IPS DF 6.9 (cell line): Measurements from ENCODE around the gene CAMTA1.

ENCODE experiments used
- DNase-seq: peaks from one replicate; pipeline ENCODE4 v3.0.0-alpha.2; 2013; ENCODE audit warnings: low read depth, low spot score
- H3K27ac ChIP-seq: one replicate; pipeline ENCODE4 v1.5.1; 2013; ENCODE audit warnings: low read length, control low read depth
- H3K27me3 ChIP-seq: 2 replicates; pipeline ENCODE4 v1.6.1; 2013; ENCODE audit warnings: mild to moderate bottlenecking, low read length; ENCODE audit not compliant: control insufficient read depth, insufficient read depth
- H3K36me3 ChIP-seq: 2 replicates; pipeline ENCODE4 v1.6.1; 2013; ENCODE audit warnings: low read length; ENCODE audit not compliant: control insufficient read depth, insufficient read depth
- H3K4me1 ChIP-seq: 2 replicates; pipeline ENCODE4 v1.6.1; 2013; ENCODE audit warnings: low read length; ENCODE audit not compliant: control insufficient read depth, insufficient read depth
- H3K4me3 ChIP-seq: 2 replicates; pipeline ENCODE4 v1.5.1; 2013; ENCODE audit warnings: mild to moderate bottlenecking, low read length
- H3K9me3 ChIP-seq: 2 replicates; pipeline ENCODE4 v1.6.1; 2013; ENCODE audit warnings: low read length, inconsistent platforms; ENCODE audit not compliant: control insufficient read depth, insufficient read depth
- WGBS: extraction: QIAGEN DNeasy Blood & Tissue Kit; methylation state at CpG from one replicate; pipeline ENCODE4 v1.1.7; 2013; ENCODE audit warnings: mixed read lengths, missing lambda C conversion rate; ENCODE audit not compliant: insufficient read length, insufficient coverage; 5-methylcytosine and 5-hydroxymethylcytosine counted together

The CAMTA1 gene

GRCh38 chr1:7442036-7442435, 656.8 kb downstream of the CAMTA1 start:
- no peak for DNase-seq
- Histone ChIP-seq H3K9me3 (no peaks in the 10 kb centered on the region), H3K27ac (no peak overlapping the region), H3K36me3 (no peaks in the 10 kb centered on the region), H3K4me1 (no peaks in the 10 kb centered on the region), H3K27me3 (no peaks in the 10 kb centered on the region), H3K4me3 (no peak overlapping the region)
- WGBS = no CpG with 5 or more reads among the region's 9 CpGs

- no peaks in the 10 kb centered on the region for H3K36me3 ChIP-seq
- H3K9me3 ChIP-seq = no peaks in the 10 kb centered on the region
- H3K27me3 ChIP-seq = no peaks in the 10 kb centered on the region
- no peaks in the 10 kb centered on the region for H3K4me1 ChIP-seq
- no CpG with 5 or more reads among the region's 6 CpGs for WGBS
- no peak overlapping the region for H3K4me3 ChIP-seq
- no peak overlapping the region for H3K27ac ChIP-seq
- DNase-seq = no peak
Measured at GRCh38 chr1:7442918-7443317, 657.7 kb downstream of the CAMTA1 start.

DNA sequence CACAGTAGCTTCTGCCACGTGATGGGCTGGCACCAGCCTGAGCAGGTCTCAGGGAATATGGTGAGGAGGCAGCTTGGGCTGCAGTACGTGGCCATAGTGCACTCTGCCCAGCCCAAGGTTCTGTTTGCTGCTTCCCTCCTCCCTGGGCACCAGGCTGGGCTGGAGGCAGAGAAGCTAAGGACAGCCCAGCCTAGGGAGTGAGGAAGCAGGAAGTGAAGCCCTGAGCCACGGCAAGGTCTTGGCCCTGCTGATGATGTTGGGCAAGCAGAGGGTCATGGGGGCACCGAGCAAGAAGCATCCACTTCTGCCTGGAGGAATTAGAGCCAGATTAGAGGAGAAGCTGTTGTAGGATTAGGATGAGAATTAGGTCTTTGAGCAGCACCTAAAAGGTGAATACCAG, 659.1 kb downstream of the CAMTA1 start:
- Histone ChIP-seq H3K36me3 (no peaks in the 10 kb centered on the region), H3K4me1 (no peaks in the 10 kb centered on the region), H3K27me3 (no peaks in the 10 kb centered on the region), H3K4me3 (no peak overlapping the region), H3K27ac (no peak overlapping the region), H3K9me3 (no peaks in the 10 kb centered on the region)
- WGBS = no CpG with 5 or more reads among the region's 4 CpGs
- no peak for DNase-seq

DNA sequence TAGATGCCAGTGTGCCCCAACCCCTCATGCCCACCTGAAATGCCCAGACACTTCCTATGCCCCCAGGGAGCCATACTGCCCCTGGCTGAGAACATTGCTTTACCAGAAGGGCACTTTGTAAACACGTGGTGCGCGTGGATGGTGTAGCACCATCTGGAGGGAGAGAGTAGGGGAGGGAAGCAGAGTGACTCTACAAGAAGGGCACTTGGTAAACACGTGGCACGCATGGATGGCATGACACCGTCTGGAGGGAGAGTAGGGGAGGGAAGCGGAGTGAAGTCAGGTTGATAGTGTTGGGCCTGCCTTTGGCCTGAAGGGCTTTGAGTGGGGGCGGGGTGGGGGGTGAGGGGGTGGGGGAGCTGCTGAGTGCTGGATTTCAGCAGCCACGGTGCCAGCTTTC, 661.8 kb downstream of the CAMTA1 start:
- H3K4me1 ChIP-seq = 0 out of 2 replicates have a peak, but pooled peaks cover 2% of the 10 kb centered on the region
- no peaks in the 10 kb centered on the region for H3K36me3 ChIP-seq
- no peak overlapping the region for H3K27ac ChIP-seq
- no peaks in the 10 kb centered on the region for H3K9me3 ChIP-seq
- DNase-seq = no peak
- H3K27me3 ChIP-seq = no peaks in the 10 kb centered on the region
- H3K4me3 ChIP-seq = no peak overlapping the region
- WGBS = no CpG with 5 or more reads among the region's 9 CpGs

- Histone ChIP-seq H3K4me1 (0 out of 2 replicates have a peak, but pooled peaks cover 2% of the 10 kb centered on the region), H3K9me3 (no peaks in the 10 kb centered on the region), H3K4me3 (no peak overlapping the region), H3K36me3 (no peaks in the 10 kb centered on the region), H3K27ac (no peak overlapping the region), H3K27me3 (no peaks in the 10 kb centered on the region)
- no peak for DNase-seq
- no CpG with 5 or more reads among the region's 6 CpGs for WGBS
Measured at GRCh38 chr1:7447736-7448135, 662.5 kb downstream of the CAMTA1 start.

- DNase-seq = no peak
- H3K36me3 ChIP-seq = no peaks in the 10 kb centered on the region
- H3K4me1 ChIP-seq = 0 out of 2 replicates have a peak, but pooled peaks cover 4% of the 10 kb centered on the region
- H3K27me3 ChIP-seq = no peaks in the 10 kb centered on the region
- no peak overlapping the region for H3K27ac ChIP-seq
- H3K9me3 ChIP-seq = no peaks in the 10 kb centered on the region
- H3K4me3 ChIP-seq = no peak overlapping the region
- WGBS = no CpG with 5 or more reads among the region's 10 CpGs
Measured at GRCh38 chr1:7448986-7449385, 663.7 kb downstream of the CAMTA1 start.

DNA sequence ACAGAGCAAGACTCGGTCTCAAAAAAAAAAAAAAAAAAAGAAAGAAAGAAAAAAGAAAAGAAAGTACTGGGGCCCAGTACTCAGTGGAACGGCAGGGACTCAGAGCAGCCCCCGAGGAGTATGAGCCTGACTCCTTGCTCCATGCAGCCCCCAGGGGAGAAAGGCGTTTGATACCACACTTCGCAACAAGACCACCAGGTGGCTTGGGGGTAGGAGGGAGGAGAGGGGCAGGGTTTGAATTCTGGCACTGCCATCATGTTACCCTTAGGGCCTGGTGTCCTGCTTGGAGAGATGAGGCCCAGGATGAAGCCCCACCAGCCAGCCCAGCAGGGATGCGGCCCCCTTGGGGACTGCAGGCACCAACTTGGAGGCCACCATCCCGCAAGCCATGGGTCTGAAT, 664.5 kb downstream of the CAMTA1 start:
- H3K27ac ChIP-seq = no peak overlapping the region
- no peaks in the 10 kb centered on the region for H3K36me3 ChIP-seq
- 0 out of 2 replicates have a peak, but pooled peaks cover 4% of the 10 kb centered on the region for H3K4me1 ChIP-seq
- no peaks in the 10 kb centered on the region for H3K9me3 ChIP-seq
- H3K4me3 ChIP-seq = no peak overlapping the region
- DNase-seq = no peak
- H3K27me3 ChIP-seq = no peaks in the 10 kb centered on the region
- no CpG with 5 or more reads among the region's 7 CpGs for WGBS

- no CpG with 5 or more reads among the region's 5 CpGs for WGBS
- no peak for DNase-seq
- Histone ChIP-seq H3K36me3 (no peaks in the 10 kb centered on the region), H3K4me1 (0 out of 2 replicates have a peak, but pooled peaks cover 4% of the 10 kb centered on the region), H3K27me3 (no peaks in the 10 kb centered on the region), H3K27ac (no peak overlapping the region), H3K9me3 (no peaks in the 10 kb centered on the region), H3K4me3 (no peak overlapping the region)
Measured at GRCh38 chr1:7450838-7451237, 665.6 kb downstream of the CAMTA1 start.

DNA sequence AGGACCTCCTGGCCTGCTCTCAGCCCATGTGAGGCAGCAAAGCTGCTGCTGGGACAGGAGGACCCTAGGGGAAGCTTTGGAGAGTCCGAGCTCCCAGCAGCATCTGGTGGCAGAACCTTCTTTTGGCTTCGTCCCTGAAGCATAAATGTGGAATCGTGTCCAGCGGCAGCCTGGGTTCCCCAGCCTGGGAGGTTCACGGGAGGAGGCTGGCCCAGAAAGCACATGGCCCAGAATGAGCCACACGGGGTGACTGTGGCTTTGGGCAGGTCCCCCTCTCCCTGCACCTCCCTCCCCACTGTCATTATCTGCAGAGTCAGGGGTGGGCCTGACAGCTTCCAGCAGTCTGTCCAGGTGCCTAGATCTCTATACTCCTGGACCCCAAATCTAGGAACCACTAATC, 667.8 kb downstream of the CAMTA1 start:
- H3K36me3 ChIP-seq = no peaks in the 10 kb centered on the region
- no CpG with 5 or more reads among the region's 6 CpGs for WGBS
- no peak overlapping the region for H3K4me3 ChIP-seq
- H3K27ac ChIP-seq = no peak overlapping the region
- no peaks in the 10 kb centered on the region for H3K27me3 ChIP-seq
- DNase-seq = no peak
- no peaks in the 10 kb centered on the region for H3K9me3 ChIP-seq
- peaks cover 10% of the 10 kb centered on the region for H3K4me1 ChIP-seq

DNA sequence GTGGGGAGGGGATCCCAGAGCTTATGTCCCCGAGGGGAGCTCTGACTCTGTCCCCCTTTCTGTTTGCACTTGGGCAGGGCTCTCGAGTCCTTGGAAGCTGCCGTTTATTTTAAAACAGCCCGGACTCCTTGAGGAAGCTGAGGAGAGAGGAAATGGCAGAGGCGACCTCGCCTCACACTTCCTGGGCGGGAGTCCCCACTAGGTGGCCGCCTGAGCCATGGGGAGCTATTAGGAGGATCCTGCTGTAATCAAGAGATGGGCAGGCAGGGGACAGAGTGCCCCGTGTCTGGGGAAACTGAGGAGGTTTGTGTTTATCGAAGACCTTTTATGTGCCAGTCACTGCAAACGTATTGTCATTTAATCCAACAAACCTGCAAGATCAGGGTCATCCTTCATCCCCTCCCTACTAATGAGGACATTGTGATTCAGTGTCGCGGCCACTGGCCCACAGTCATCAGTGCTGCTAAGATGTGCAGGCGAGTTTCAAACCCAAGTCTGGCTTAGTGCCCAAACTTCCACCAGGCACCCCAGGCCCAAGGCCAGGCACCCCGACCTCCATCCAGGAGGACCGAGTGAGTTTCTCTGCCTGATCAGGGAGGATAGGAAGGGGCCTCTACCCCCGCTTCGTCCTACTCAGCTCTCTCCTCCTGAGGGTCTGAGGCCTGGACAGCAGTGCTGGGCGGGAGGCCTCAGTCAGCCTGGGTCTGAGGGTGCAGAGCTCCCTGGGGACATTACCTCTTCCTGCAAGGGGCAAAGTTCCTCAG, 669.0 kb downstream of the CAMTA1 start:
- Histone ChIP-seq H3K4me3 (no peak overlapping the region), H3K9me3 (no peaks in the 10 kb centered on the region), H3K36me3 (no peaks in the 10 kb centered on the region), H3K4me1 (peaks cover 10% of the 10 kb centered on the region), H3K27me3 (no peaks in the 10 kb centered on the region), H3K27ac (no peak overlapping the region)
- DNase-seq = no peak
- no CpG with 5 or more reads among the region's 19 CpGs for WGBS
